ENCODE results near the gene CRADD.
"Not testable (repeated sequence)": the region's sequence is repeated elsewhere in the genome, so short reads cannot be mapped to it uniquely, and the experiment has no call there.

CRADD gene

GRCh38 chr12:93784339-93785086, 107.3 kb downstream of the CRADD start:
- DNase-seq (ENCODE audit: low read depth) = no peak

GRCh38 chr12:93785249-93786010, 108.3 kb downstream of the CRADD start:
- no peak for DNase-seq (ENCODE audit: low read depth)

GRCh38 chr12:93786656-93787397, 109.7 kb downstream of the CRADD start:
- no peak for DNase-seq (ENCODE audit: low read depth)

- no peak for DNase-seq (ENCODE audit: low read depth)
Observed at GRCh38 chr12:93788853-93789252, 111.7 kb downstream of the CRADD start.

- no peak for DNase-seq (ENCODE audit: low read depth)
Observed at GRCh38 chr12:93789767-93790166, 112.6 kb downstream of the CRADD start.

- no peak for DNase-seq (ENCODE audit: low read depth)
Observed at GRCh38 chr12:93790472-93791152, 113.4 kb downstream of the CRADD start.

- no peak for DNase-seq (ENCODE audit: low read depth)
Observed at GRCh38 chr12:93793007-93793406, 115.8 kb downstream of the CRADD start.

- no peak for DNase-seq (ENCODE audit: low read depth)
Observed at GRCh38 chr12:93793983-93794382, 116.8 kb downstream of the CRADD start.

GRCh38 chr12:93794738-93795137, 117.6 kb downstream of the CRADD start:
- DNase-seq (ENCODE audit: low read depth) = no peak

GRCh38 chr12:93795352-93795751, 118.2 kb downstream of the CRADD start:
- no peak for DNase-seq (ENCODE audit: low read depth)

- DNase-seq (ENCODE audit: low read depth) = no peak
Observed at GRCh38 chr12:93796729-93797128, 119.6 kb downstream of the CRADD start.

- no peak for DNase-seq (ENCODE audit: low read depth)
Observed at GRCh38 chr12:93798279-93799151, 121.3 kb downstream of the CRADD start.

GRCh38 chr12:93801666-93802065, 124.5 kb downstream of the CRADD start:
- not testable (repeated sequence) for DNase-seq (ENCODE audit: low read depth)

- no peak for DNase-seq (ENCODE audit: low read depth)
Observed at GRCh38 chr12:93802293-93802692, 125.1 kb downstream of the CRADD start.

GRCh38 chr12:93802698-93803423, 125.7 kb downstream of the CRADD start:
- DNase-seq (ENCODE audit: low read depth) = no peak

GRCh38 chr12:93803424-93803807, 126.2 kb downstream of the CRADD start:
- no peak for DNase-seq (ENCODE audit: low read depth)

- no peak for DNase-seq (ENCODE audit: low read depth)
Observed at GRCh38 chr12:93804392-93805179, 127.4 kb downstream of the CRADD start.

- DNase-seq (ENCODE audit: low read depth) = no peak
Observed at GRCh38 chr12:93805736-93806141, 128.6 kb downstream of the CRADD start.

- no peak for DNase-seq (ENCODE audit: low read depth)
Observed at GRCh38 chr12:93807354-93807753, 130.2 kb downstream of the CRADD start.

Data from stimulated activated CD8-positive, alpha-beta memory T cell treated with anti-CD3 and anti-CD28 coated beads, Interleukin-7, amount 100 ng/mL, for 24 hours (primary cell).